Measurements from ENCODE around the gene ARHGEF28. TPM values are rescaled to one million over a fixed set of nuclear protein-coding genes. Genes with fewer than 3 reads are reported as not detected.

The ARHGEF28 gene
- polyA plus RNA-seq, 1 donor from 2014 or later, result not detected

GRCh38 chr5:73763300-73764032, 137.5 kb downstream of the ARHGEF28 start:
- no peaks in the 10 kb centered on the region for H3K9me2 ChIP-seq (ENCODE audit: insufficient read depth, low read length)
- H3F3A ChIP-seq (ENCODE audit: insufficient read depth, low read length, poor library complexity, severe bottlenecking), result no peaks in the 10 kb centered on the region
- no peak overlapping the region for H2AFZ ChIP-seq (ENCODE audit: low read depth, low read length)
- H3K4me2 ChIP-seq (ENCODE audit: low read length), result no peak overlapping the region
- H3K4me3 ChIP-seq (ENCODE audit: low read length), result no peak overlapping the region
- TF ChIP-seq TAF1 (IDR thresholded peaks at IDR 0.05; ENCODE audit: low read depth), result no peak
- no peak for TF ChIP-seq SMC3 (conservative IDR thresholded peaks at IDR 0.05; ENCODE audit: poor library complexity)
- no peak for TF ChIP-seq RAD21 (conservative IDR thresholded peaks at IDR 0.05)
- no peak for TF ChIP-seq EZH2 (IDR thresholded peaks at IDR 0.05; ENCODE audit: borderline replicate concordance, insufficient read depth, low read length, poor library complexity, severe bottlenecking)
- no peak for TF ChIP-seq MXI1 (conservative IDR thresholded peaks at IDR 0.05; ENCODE audit: poor library complexity, severe bottlenecking)
- TF ChIP-seq CTCF (IDR thresholded peaks at IDR 0.05; ENCODE audit: poor library complexity, severe bottlenecking), result no peak
- no peaks in the 10 kb centered on the region for H3K9me3 ChIP-seq (ENCODE audit: low read length)
- H3K27me3 ChIP-seq (ENCODE audit: insufficient read depth, low read depth, low read length), result no peaks in the 10 kb centered on the region
- no peaks in the 10 kb centered on the region for H3K36me3 ChIP-seq (ENCODE audit: insufficient read depth, low read length)
- H4K20me1 ChIP-seq (ENCODE audit: insufficient read depth), result no peaks in the 10 kb centered on the region
- H3K9ac ChIP-seq (ENCODE audit: low read length), result no peak overlapping the region
- H3K79me2 ChIP-seq (replicated peaks; ENCODE audit: insufficient read depth, low read length), result no peaks in the 10 kb centered on the region
- no peak overlapping the region for H3K27ac ChIP-seq (ENCODE audit: low read length)

- no peaks in the 10 kb centered on the region for H3K36me3 ChIP-seq (ENCODE audit: insufficient read depth, low read length)
- H3K27ac ChIP-seq (ENCODE audit: low read length), result no peak overlapping the region
- no peaks in the 10 kb centered on the region for H4K20me1 ChIP-seq (ENCODE audit: insufficient read depth)
- H3K79me2 ChIP-seq (replicated peaks; ENCODE audit: insufficient read depth, low read length), result no peaks in the 10 kb centered on the region
- H3F3A ChIP-seq (ENCODE audit: insufficient read depth, low read length, poor library complexity, severe bottlenecking), result no peaks in the 10 kb centered on the region
- H3K4me2 ChIP-seq (ENCODE audit: low read length), result no peak overlapping the region
- H3K27me3 ChIP-seq (ENCODE audit: insufficient read depth, low read depth, low read length), result no peaks in the 10 kb centered on the region
- no peak overlapping the region for H3K4me3 ChIP-seq (ENCODE audit: low read length)
- H3K9ac ChIP-seq (ENCODE audit: low read length), result no peak overlapping the region
- no peaks in the 10 kb centered on the region for H3K9me2 ChIP-seq (ENCODE audit: insufficient read depth, low read length)
- no peaks in the 10 kb centered on the region for H3K9me3 ChIP-seq (ENCODE audit: low read length)
- TF ChIP-seq MXI1 (conservative IDR thresholded peaks at IDR 0.05; ENCODE audit: poor library complexity, severe bottlenecking) (no peak), EP300 (conservative IDR thresholded peaks at IDR 0.05; ENCODE audit: poor library complexity, severe bottlenecking) (no peak), TAF1 (IDR thresholded peaks at IDR 0.05; ENCODE audit: low read depth) (no peak), CTCF (IDR thresholded peaks at IDR 0.05; ENCODE audit: poor library complexity, severe bottlenecking) (no peak), REST (IDR thresholded peaks at IDR 0.05; ENCODE audit: borderline replicate concordance) (no peak), SMC3 (conservative IDR thresholded peaks at IDR 0.05; ENCODE audit: poor library complexity) (no peak), EZH2 (IDR thresholded peaks at IDR 0.05; ENCODE audit: borderline replicate concordance, insufficient read depth, low read length, poor library complexity, severe bottlenecking) (no peak), POLR2AphosphoS5 (IDR thresholded peaks at IDR 0.05) (no peak), RAD21 (conservative IDR thresholded peaks at IDR 0.05) (no peak)
- H2AFZ ChIP-seq (ENCODE audit: low read depth, low read length), result no peak overlapping the region
Measured at GRCh38 chr5:73764586-73764985, 138.6 kb downstream of the ARHGEF28 start.

Measured in neural cell (in vitro differentiated cells).